ENCODE data around the gene CD3D.
"Not testable (repeated sequence)": the region's sequence is repeated elsewhere in the genome, so short reads cannot be mapped to it uniquely, and the experiment has no call there.

CD3D gene

DNA sequence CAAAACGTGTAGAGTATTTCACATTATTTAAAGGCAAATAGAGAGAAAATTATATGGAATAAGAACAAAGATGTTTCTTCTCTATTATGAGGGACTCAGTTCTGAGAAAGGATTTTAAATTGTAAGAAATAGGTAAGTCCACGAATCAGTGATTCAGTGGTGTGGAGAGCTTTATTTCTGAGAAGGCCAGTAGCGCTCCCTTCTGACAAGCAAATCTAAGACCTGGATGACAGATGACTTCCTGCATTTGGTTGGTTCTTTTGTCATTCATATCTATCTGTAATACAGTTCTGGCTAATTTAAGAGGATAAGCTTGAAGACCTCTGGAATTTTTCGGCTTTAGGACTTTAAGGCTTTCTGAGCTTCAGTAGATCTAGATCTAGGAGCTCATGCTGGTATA, 31.0 kb downstream of the CD3D start:
- Histone ChIP-seq H3K36me3 (ENCODE audit: control insufficient read depth, low read depth, low read length) (no peaks in the 10 kb centered on the region), H3K27me3 (ENCODE audit: control insufficient read depth, insufficient read depth, low read length) (peaks cover 5% of the 10 kb centered on the region), H3K9me3 (ENCODE audit: control insufficient read depth, low read depth, low read length) (no peaks in the 10 kb centered on the region), H3K27ac (ENCODE audit: low read length) (no peak overlapping the region), H3K9ac (ENCODE audit: low read length) (no peak overlapping the region), H3K4me3 (ENCODE audit: low read length) (no peak overlapping the region), H3K4me1 (ENCODE audit: control insufficient read depth, low read depth, low read length) (peaks cover 14% of the 10 kb centered on the region)

DNA sequence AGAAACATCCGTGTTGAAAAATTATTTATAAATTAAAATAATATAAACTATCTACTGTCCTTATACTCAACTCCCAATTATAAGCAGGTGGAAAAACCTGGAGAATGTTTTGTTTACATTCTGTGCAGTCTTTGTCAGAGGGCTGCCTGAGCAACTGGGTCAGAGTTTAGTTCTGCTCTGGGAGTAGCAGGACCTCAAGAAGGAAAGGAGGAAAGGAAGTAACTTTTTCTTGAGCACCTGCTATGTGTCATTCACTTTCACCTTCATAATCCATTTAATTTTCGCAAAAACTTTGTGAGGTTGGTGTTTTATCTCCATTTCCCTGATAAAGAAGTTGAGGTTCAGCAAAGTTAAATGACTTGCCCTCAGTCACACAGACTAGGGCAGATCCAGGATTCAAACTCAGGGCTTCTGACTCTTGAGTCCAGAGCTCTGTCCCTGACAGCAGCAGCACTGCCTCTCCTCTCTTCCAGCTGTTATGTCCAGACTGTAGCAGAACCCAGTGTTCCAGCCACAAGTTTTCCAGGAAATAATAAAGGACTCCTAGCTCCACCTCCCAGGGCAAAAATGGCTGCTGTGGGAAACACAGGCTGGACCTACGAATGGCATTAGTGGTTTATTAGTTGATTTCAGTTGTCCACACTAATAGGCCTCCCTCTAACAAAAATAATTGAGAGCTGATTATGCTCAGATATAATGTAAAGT, 31.6 kb downstream of the CD3D start:
- Histone ChIP-seq H3K9me3 (ENCODE audit: control insufficient read depth, low read depth, low read length) (no peaks in the 10 kb centered on the region), H3K4me3 (ENCODE audit: low read length) (no peak overlapping the region), H3K4me1 (ENCODE audit: control insufficient read depth, low read depth, low read length) (peaks cover 8% of the 10 kb centered on the region), H3K9ac (ENCODE audit: low read length) (no peak overlapping the region), H3K27ac (ENCODE audit: low read length) (no peak overlapping the region), H3K36me3 (ENCODE audit: control insufficient read depth, low read depth, low read length) (no peaks in the 10 kb centered on the region), H3K27me3 (ENCODE audit: control insufficient read depth, insufficient read depth, low read length) (no peaks in the 10 kb centered on the region)

DNA sequence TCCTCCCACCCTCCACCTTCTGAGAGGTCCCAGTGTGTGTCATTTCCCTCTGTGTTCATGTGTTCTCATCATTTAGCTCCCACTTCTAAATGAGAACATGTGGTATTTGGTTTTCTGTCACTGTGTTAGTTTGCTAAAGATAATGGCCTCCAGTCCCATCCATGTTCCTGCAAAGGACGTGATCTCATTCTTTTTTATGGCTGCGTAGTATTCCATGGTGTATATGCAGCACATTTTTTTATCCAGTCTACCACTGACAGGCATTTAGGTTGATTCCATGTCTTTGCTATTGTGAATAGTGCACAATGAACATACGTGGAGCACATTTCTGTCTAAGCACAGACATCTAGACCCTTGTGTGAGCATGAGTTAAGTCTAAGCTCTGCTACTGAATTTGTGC, 32.2 kb downstream of the CD3D start:
- Histone ChIP-seq H3K27ac (ENCODE audit: low read length) (no peak overlapping the region), H3K4me1 (ENCODE audit: control insufficient read depth, low read depth, low read length) (peaks cover 1% of the 10 kb centered on the region), H3K9me3 (ENCODE audit: control insufficient read depth, low read depth, low read length) (no peaks in the 10 kb centered on the region), H3K4me3 (ENCODE audit: low read length) (no peak overlapping the region), H3K36me3 (ENCODE audit: control insufficient read depth, low read depth, low read length) (no peaks in the 10 kb centered on the region), H3K9ac (ENCODE audit: low read length) (no peak overlapping the region), H3K27me3 (ENCODE audit: control insufficient read depth, insufficient read depth, low read length) (no peaks in the 10 kb centered on the region)

DNA sequence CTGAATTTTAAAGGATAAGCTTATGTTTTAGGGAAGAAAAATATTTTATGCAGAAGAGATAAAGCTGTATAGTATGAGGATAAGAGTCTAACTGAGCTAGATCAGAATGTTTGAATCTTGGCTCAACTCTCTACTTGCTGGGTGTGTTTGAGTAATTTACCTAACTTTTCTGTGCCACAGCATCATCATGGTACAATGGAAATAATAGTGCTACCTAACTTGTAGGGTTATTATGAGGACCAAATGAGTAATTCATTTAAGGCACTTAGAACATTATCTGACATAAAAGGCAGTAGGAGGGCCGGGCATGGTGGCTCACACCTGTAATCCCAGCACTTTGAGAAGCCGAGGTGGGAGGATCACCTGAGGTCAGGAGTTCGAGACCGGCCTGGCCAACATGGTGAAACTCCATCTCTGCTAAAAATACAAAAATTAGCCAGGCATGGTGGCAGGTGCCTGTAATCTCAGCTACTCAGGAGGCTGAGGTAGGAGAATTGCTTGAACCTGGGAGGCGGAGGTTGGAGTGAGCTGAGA, 33.4 kb downstream of the CD3D start:
- not testable (repeated sequence) for H3K9me3 ChIP-seq (ENCODE audit: control insufficient read depth, low read depth, low read length); H3K4me3 ChIP-seq (ENCODE audit: low read length); H3K27ac ChIP-seq (ENCODE audit: low read length); H3K9ac ChIP-seq (ENCODE audit: low read length); H3K27me3 ChIP-seq (ENCODE audit: control insufficient read depth, insufficient read depth, low read length); H3K4me1 ChIP-seq (ENCODE audit: control insufficient read depth, low read depth, low read length); H3K36me3 ChIP-seq (ENCODE audit: control insufficient read depth, low read depth, low read length)

DNA sequence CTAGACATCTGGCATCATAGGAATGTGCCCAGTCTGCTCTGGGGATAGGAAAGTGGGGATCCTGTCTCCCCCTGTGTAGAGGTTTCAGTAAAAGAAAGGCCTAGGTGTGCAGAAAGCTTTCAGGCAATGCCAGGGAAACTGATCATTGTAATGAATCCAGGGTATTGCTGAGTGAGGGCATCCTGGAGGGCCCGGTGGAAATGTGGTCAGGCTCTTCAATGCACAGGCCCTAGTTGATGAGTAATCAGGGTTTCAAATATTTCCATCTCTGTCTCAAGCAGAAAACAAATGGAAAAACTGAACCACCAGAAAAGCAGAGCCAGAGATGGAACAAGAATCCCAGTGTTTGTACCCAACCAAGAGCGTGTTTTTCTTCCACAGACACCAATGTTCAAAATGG, 35.9 kb downstream of the CD3D start:
- Histone ChIP-seq H3K36me3 (ENCODE audit: control insufficient read depth, low read depth, low read length) (no peaks in the 10 kb centered on the region), H3K27me3 (ENCODE audit: control insufficient read depth, insufficient read depth, low read length) (no peaks in the 10 kb centered on the region), H3K27ac (ENCODE audit: low read length) (no peak overlapping the region), H3K4me3 (ENCODE audit: low read length) (no peak overlapping the region), H3K4me1 (ENCODE audit: control insufficient read depth, low read depth, low read length) (no peaks in the 10 kb centered on the region), H3K9ac (ENCODE audit: low read length) (no peak overlapping the region), H3K9me3 (ENCODE audit: control insufficient read depth, low read depth, low read length) (no peaks in the 10 kb centered on the region)

DNA sequence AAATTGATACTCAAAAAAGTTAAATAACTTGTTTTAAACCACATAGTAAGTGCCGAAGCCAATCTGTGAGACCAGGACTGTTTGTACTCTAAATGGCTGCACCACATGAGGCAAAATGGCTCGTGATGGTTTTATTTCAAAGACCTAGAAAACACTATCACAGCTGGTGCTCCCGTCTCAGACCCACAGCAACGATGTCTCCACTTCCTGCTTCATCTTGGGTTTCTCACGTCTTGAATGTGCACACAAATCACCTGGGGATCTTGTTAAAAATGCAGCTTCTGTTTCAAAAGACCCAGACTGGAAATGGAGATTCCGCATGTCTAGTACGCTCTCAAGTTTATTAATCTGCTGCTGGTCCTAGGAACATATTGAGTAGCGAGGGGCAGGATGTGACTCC, 36.8 kb downstream of the CD3D start:
- Histone ChIP-seq H3K9me3 (ENCODE audit: control insufficient read depth, low read depth, low read length) (no peaks in the 10 kb centered on the region), H3K4me3 (ENCODE audit: low read length) (no peak overlapping the region), H3K4me1 (ENCODE audit: control insufficient read depth, low read depth, low read length) (no peaks in the 10 kb centered on the region), H3K36me3 (ENCODE audit: control insufficient read depth, low read depth, low read length) (no peaks in the 10 kb centered on the region), H3K27me3 (ENCODE audit: control insufficient read depth, insufficient read depth, low read length) (no peaks in the 10 kb centered on the region), H3K27ac (ENCODE audit: low read length) (no peak overlapping the region), H3K9ac (ENCODE audit: low read length) (no peak overlapping the region)

DNA sequence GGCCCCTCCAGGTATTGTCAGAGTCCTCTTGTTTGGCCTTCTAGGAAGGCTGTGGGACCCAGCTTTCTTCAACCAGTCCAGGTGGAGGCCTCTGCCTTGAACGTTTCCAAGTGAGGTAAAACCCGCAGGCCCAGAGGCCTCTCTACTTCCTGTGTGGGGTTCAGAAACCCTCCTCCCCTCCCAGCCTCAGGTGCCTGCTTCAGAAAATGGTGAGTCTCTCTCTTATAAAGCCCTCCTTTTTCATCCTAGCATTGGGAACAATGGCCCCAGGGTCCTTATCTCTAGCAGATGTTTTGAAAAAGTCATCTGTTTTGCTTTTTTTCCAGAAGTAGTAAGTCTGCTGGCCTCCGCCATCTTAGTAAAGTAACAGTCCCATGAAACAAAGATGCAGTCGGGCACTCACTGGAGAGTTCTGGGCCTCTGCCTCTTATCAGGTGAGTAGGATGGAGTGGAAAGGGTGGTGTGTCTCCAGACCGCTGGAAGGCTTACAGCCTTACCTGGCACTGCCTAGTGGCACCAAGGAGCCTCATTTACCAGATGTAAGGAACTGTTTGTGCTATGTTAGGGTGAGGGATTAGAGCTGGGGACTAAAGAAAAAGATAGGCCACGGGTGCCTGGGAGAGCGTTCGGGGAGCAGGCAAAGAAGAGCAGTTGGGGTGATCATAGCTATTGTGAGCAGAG, 37.8 kb downstream of the CD3D start, which contains the start of gene CD3E:
Gene CD3E (plus strand): TSS at position 163 of the 681 bp plus-strand sequence. CDS start 223 bp downstream, at position 386.
- Histone ChIP-seq H3K27me3 (ENCODE audit: control insufficient read depth, insufficient read depth, low read length) (no peaks in the 10 kb centered on the region), H3K4me3 (ENCODE audit: low read length) (no peak within 1 kb of the TSS), H3K9ac (ENCODE audit: low read length) (no peak within 1 kb of the TSS), H3K9me3 (ENCODE audit: control insufficient read depth, low read depth, low read length) (no peaks in the 10 kb centered on the region), H3K4me1 (ENCODE audit: control insufficient read depth, low read depth, low read length) (no peaks in the 10 kb centered on the region), H3K36me3 (ENCODE audit: control insufficient read depth, low read depth, low read length) (no peaks in the 10 kb centered on the region), H3K27ac (ENCODE audit: low read length) (no peak within 1 kb of the TSS)

DNA sequence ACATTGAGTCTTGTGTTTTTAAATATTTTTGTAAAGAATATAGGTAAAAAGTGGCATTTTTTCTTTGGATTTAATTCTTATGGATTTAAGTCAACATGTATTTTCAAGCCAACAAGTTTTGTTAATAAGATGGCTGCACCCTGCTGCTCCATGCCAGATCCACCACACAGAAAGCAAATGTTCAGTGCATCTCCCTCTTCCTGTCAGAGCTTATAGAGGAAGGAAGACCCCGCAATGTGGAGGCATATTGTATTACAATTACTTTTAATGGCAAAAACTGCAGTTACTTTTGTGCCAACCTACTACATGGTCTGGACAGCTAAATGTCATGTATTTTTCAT, 38.3 kb downstream of the CD3D start:
- Histone ChIP-seq H3K9ac (ENCODE audit: low read length) (no peak overlapping the region), H3K27me3 (ENCODE audit: control insufficient read depth, insufficient read depth, low read length) (no peaks in the 10 kb centered on the region), H3K9me3 (ENCODE audit: control insufficient read depth, low read depth, low read length) (no peaks in the 10 kb centered on the region), H3K36me3 (ENCODE audit: control insufficient read depth, low read depth, low read length) (no peaks in the 10 kb centered on the region), H3K4me3 (ENCODE audit: low read length) (no peak overlapping the region), H3K27ac (ENCODE audit: low read length) (no peak overlapping the region), H3K4me1 (ENCODE audit: control insufficient read depth, low read depth, low read length) (no peaks in the 10 kb centered on the region)

DNA sequence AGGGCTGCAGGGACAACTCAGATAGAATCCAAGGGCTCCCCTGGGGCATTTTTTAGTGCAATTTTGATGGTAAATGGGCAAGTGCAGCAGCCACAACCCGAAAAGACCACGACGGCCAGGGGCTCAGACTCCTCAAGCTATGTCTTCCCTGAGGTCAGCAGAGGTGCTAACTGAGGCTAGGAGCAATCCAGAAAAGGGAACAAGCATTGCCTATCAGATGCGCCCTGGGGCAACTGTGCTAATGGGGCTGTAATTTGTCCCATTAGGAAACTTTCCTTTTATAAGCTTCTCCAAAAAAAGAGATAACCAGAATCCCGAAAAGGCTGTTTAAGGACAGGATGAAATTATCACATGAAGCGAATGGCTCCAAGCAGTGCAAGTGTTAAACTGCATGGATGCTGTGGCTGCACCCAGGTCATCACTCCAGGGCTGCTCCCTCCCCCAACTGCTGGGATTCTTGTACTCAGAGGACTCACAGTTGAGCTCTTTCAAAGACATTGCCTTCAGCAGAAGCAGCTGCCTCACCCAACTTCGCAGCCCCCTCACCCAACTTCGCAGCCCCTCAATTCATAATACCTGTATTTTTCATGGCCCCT, 40.8 kb downstream of the CD3D start:
- H3K36me3 ChIP-seq (ENCODE audit: control insufficient read depth, low read depth, low read length), result no peaks in the 10 kb centered on the region
- no peak overlapping the region for H3K27ac ChIP-seq (ENCODE audit: low read length)

DNA sequence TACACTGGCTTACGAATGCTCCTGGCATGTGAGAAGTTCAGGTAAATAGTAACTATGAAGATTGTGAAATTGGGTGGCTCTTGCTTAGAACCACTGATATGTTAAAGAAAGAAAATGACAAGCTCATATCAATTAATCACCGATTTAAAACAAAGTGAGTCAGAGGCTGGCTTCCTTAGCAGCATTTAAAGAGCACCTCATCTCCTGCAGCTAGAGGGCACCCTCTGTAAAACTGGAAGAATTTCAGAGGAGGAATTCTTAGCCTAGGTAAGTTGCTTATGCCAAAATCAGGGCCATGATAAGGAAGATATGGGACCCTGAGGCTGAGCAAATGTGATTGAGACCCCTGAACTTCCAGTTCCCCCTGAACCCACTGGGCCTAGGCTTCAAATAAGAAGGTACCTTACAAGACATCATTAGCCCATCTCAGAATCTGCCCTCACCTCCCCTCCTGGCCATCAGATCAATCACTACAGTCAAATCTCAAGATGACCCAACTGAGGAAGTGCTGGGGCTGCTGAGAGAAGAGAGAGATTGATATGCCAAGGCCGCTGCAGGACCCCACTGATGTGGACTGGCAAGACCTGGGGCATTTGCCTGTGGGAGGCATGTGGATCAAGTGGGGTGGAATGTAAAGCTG, 46.6 kb downstream of the CD3D start:
- Histone ChIP-seq H3K4me3 (ENCODE audit: low read length) (no peak overlapping the region), H3K27me3 (ENCODE audit: control insufficient read depth, insufficient read depth, low read length) (peaks cover 4% of the 10 kb centered on the region), H3K9me3 (ENCODE audit: control insufficient read depth, low read depth, low read length) (no peaks in the 10 kb centered on the region), H3K4me1 (ENCODE audit: control insufficient read depth, low read depth, low read length) (no peaks in the 10 kb centered on the region), H3K9ac (ENCODE audit: low read length) (no peak overlapping the region), H3K27ac (ENCODE audit: low read length) (no peak overlapping the region), H3K36me3 (ENCODE audit: control insufficient read depth, low read depth, low read length) (no peaks in the 10 kb centered on the region)

More for the DNA sequence above, 40.8 kb downstream of the CD3D start:
- Histone ChIP-seq H3K27me3 (ENCODE audit: control insufficient read depth, insufficient read depth, low read length) (no peaks in the 10 kb centered on the region), H3K4me3 (ENCODE audit: low read length) (no peak overlapping the region), H3K4me1 (ENCODE audit: control insufficient read depth, low read depth, low read length) (no peaks in the 10 kb centered on the region), H3K9ac (ENCODE audit: low read length) (no peak overlapping the region), H3K9me3 (ENCODE audit: control insufficient read depth, low read depth, low read length) (no peaks in the 10 kb centered on the region)

DNA sequence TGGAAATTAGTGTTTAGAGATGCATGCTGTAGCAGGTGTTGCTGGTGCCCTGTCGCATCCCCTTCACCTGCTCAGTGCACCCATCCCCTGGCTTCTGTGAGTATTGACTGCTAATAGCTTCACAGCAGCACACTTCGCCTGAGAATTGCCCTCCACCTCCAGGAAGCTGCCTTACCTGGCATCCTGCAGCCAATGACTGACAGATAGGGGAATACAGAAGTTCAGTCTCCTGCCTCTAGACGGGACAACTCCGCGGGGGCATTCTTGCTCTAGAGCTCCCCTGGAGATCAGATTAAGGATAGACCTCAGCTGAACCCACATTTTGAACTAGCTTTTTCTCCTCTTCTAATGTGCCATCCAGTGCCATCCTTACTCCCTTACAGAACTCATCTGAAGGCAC, 47.3 kb downstream of the CD3D start:
- peaks cover 4% of the 10 kb centered on the region for H3K27me3 ChIP-seq (ENCODE audit: control insufficient read depth, insufficient read depth, low read length)
- no peak overlapping the region for H3K9ac ChIP-seq (ENCODE audit: low read length)
- no peaks in the 10 kb centered on the region for H3K9me3 ChIP-seq (ENCODE audit: control insufficient read depth, low read depth, low read length)
- H3K36me3 ChIP-seq (ENCODE audit: control insufficient read depth, low read depth, low read length), result no peaks in the 10 kb centered on the region
- no peaks in the 10 kb centered on the region for H3K4me1 ChIP-seq (ENCODE audit: control insufficient read depth, low read depth, low read length)
- no peak overlapping the region for H3K27ac ChIP-seq (ENCODE audit: low read length)
- no peak overlapping the region for H3K4me3 ChIP-seq (ENCODE audit: low read length)
